Lower leg skin (tissue), 3 donors: ENCODE results near the gene FGF12.

Experiments
- POLR2A ChIP-seq, 2 donors: fragments of 450-650 bp; IDR thresholded peaks; one replicate each; pipeline ENCODE4 v1.6.1; 2016 to 2017; ENCODE audit warnings: antibody characterized with exemption in 2 of 2, mild to moderate bottlenecking in 1 of 2, moderate library complexity in 1 of 2
- TF ChIP-seq, protein P1 (sequence below), 3 donors: fragments of 450-650 bp; IDR thresholded peaks; one replicate each; pipeline ENCODE4 v1.5.1; 2016; ENCODE audit warnings: antibody characterized with exemption in 3 of 3, mild to moderate bottlenecking in 3 of 3, moderate library complexity in 2 of 3

DNA sequence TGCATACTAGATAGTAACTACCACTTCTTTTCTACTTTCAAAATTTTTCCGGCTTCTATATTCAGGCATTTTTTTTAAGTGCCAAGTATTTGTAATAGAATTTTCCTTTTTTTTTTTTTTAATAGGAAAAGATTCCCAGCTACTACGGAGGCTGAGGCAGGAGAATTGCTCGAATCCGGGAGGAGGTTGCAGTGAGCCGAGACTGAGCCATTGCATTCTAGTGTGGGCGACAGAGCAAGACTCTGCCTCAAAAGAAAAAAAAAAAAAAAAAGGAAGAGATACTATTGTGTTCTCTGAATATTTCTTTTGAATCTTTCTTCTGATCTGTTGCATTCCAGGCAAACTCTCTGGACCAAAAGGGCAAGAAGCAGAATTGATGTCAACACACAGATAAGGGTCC lies 557.3 kb downstream of the FGF12 start:
- TF ChIP-seq, protein P1, sequence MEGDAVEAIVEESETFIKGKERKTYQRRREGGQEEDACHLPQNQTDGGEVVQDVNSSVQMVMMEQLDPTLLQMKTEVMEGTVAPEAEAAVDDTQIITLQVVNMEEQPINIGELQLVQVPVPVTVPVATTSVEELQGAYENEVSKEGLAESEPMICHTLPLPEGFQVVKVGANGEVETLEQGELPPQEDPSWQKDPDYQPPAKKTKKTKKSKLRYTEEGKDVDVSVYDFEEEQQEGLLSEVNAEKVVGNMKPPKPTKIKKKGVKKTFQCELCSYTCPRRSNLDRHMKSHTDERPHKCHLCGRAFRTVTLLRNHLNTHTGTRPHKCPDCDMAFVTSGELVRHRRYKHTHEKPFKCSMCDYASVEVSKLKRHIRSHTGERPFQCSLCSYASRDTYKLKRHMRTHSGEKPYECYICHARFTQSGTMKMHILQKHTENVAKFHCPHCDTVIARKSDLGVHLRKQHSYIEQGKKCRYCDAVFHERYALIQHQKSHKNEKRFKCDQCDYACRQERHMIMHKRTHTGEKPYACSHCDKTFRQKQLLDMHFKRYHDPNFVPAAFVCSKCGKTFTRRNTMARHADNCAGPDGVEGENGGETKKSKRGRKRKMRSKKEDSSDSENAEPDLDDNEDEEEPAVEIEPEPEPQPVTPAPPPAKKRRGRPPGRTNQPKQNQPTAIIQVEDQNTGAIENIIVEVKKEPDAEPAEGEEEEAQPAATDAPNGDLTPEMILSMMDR (IDR thresholded peaks at IDR 0.05): no peak
- TF ChIP-seq POLR2A (IDR thresholded peaks at IDR 0.05): no peak
